Activated CD8-positive, alpha-beta T cell treated with anti-CD3 and anti-CD28 coated beads, Interleukin-2, amount 10 ng/mL, durations not matched to agents 7 days and 5 days (primary cell): ENCODE results near the gene ATG4B. TPM values are rescaled to one million over a fixed set of nuclear protein-coding genes. Genes with fewer than 3 reads are reported as not detected.

ENCODE experiments used
- ATAC-seq: fragments of 150-1000 bp; cut with Tn5 transposase; one replicate; pipeline ENCODE4 v1.10.0; 2021; ENCODE audit warnings: moderate library complexity
- CTCF ChIA-PET: fragments of 350-600 bp; sonication (Branson Sonifier 250); formaldehyde crosslinking; loops from one replicate; lab custom pipeline; 2021; ENCODE audit warnings: antibody characterized with exemption; lab: Charles Lee
- POLR2A ChIA-PET: fragments of 350-600 bp; sonication (Branson Sonifier 250); formaldehyde crosslinking; loops from one replicate; lab custom pipeline; 2021; ENCODE audit warnings: antibody characterized with exemption; lab: Charles Lee
- DNase-seq: peaks from one replicate; pipeline ENCODE4 v3.0.0-alpha.2; 2020
- H3K27ac Mint-ChIP-seq: one replicate; pipeline ENCODE4 v1.8.0; 2021; ENCODE audit warnings: mild to moderate bottlenecking, mixed read lengths
- H3K27me3 Mint-ChIP-seq: one replicate; pipeline ENCODE4 v1.8.0; 2021; ENCODE audit warnings: low read depth, mixed read lengths
- H3K36me3 Mint-ChIP-seq: one replicate; pipeline ENCODE4 v1.8.0; 2021; ENCODE audit warnings: low read depth, mixed read lengths
- H3K4me1 Mint-ChIP-seq: one replicate; pipeline ENCODE4 v1.8.0; 2021; ENCODE audit warnings: low read depth, mixed read lengths
- H3K4me3 Mint-ChIP-seq: one replicate; pipeline ENCODE4 v1.8.0; 2021; ENCODE audit warnings: mild to moderate bottlenecking, mixed read lengths
- H3K9me3 Mint-ChIP-seq: one replicate; pipeline ENCODE4 v1.8.0; 2022; ENCODE audit warnings: mixed read lengths; ENCODE audit not compliant: insufficient read depth
- total RNA-seq, 2 experiments: library from RNA; stranded (reverse); gene quantifications; one replicate each; pipeline ENCODE4 v1.2.3, GENCODE V29; 2021

The ATG4B gene
- total RNA-seq, 2 experiments from 2014 or later: 81.2 to 94.6 TPM

GRCh38 chr2:241671457-241672240 lies 34.2 kb downstream of the ATG4B start:
- ChIA-PET CTCF (no interaction called here), POLR2A (interaction anchor here (0.6 kb wide), 1 partner anchor 173 kb away, joined by 3 read pairs; no protein-coding TSS in a partner anchor)
- DNase-seq (no peak), ATAC-seq (no peak)
- peaks cover 19% of the 10 kb centered on the region for H3K4me1 Mint-ChIP-seq
- H3K27ac Mint-ChIP-seq: no peak overlapping the region
- H3K36me3 Mint-ChIP-seq: peaks cover 38% of the 10 kb centered on the region
- no peak overlapping the region for H3K4me3 Mint-ChIP-seq
- H3K27me3 Mint-ChIP-seq: no peaks in the 10 kb centered on the region
- no peaks in the 10 kb centered on the region for H3K9me3 Mint-ChIP-seq

DNA sequence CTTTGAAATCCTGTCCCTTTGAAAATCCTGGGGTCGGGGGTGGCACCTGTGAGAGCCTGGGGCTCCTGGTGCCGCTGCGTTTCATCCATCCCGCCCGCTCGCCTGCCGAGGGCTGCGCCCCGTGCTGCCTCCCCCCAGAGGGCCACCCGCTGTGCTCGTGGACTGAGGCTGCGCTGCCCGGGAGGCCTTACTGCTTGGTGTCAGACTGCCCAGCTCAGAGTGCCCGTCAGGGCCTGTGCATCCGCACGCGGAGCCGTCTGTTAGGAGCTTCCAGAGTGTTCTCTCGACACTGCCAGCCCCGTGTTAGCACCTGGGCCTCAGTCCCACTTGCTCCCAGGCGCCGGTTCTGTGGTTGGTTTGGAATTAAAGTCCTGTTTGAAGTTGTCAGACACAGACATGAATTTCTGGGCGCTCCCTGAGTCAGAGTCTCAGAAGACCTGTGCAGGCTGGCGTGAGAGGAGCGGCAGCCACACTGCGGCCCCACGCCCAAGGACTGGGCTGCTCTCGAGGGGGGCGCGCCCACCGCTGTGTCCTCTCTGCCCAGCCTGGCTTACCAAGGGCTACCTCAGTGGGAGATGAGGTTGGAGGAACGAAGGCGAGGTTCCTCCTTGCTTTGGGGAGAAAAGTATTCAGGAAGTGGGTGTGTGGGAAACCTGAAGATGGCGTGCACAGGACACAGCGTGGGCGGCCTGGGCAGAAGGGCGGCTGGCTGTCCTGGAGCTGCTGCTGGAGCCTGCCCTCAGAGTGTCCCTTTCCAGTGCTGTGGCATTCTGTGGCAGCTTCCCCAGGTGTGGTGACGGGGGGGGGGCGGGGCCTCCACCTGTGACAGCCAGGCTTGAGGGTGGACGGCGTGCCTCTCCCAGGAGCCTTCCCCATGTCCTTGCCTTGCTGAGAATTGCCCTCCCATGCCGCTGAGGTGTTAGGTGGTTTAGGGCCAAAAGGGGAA lies 35.0 kb downstream of the ATG4B start:
- H3K27me3 Mint-ChIP-seq: no peaks in the 10 kb centered on the region
- H3K9me3 Mint-ChIP-seq: no peaks in the 10 kb centered on the region
- H3K27ac Mint-ChIP-seq: peak overlapping the region; percentile 80
- ATAC-seq: no peak
- CTCF ChIA-PET: no interaction called here
- POLR2A ChIA-PET: no interaction called here
- H3K4me1 Mint-ChIP-seq: peaks cover 19% of the 10 kb centered on the region
- no peak overlapping the region for H3K4me3 Mint-ChIP-seq
- peaks cover 41% of the 10 kb centered on the region for H3K36me3 Mint-ChIP-seq
- DNase-seq: no peak

DNA sequence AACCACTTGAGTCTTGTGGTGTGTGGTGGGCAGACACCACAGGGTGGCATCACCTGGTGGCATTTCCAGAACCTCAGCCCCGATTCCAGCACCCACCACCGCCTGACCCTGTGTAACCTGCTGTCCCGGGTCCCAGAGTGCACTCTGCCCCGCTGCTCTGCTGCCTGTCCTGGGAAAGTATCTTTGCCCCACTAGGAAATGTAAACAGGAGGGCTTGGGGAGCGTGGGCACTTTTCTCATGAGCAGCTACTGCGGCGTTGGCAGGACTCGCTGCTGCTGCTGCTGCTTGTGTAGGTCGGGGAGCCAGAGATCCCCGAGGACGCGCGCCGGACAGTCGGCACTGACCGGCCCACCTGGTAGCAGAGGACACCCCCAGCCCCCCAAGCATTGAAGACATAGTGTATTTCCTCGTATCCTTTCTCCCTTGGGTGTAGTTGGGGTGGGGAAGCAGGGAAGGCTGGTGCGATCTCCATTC lies 35.7 kb downstream of the ATG4B start:
- H3K4me3 Mint-ChIP-seq: no peak overlapping the region
- peak overlapping the region; percentile 80 for H3K27ac Mint-ChIP-seq
- H3K36me3 Mint-ChIP-seq: peaks cover 42% of the 10 kb centered on the region
- ATAC-seq: no peak
- H3K9me3 Mint-ChIP-seq: no peaks in the 10 kb centered on the region
- peaks cover 19% of the 10 kb centered on the region for H3K4me1 Mint-ChIP-seq
- ChIA-PET CTCF (no interaction called here), POLR2A (no interaction called here)
- no peaks in the 10 kb centered on the region for H3K27me3 Mint-ChIP-seq
- no peak for DNase-seq

GRCh38 chr2:241673797-241674725 lies 36.6 kb downstream of the ATG4B start:
- peak overlapping the region; percentile 80 for H3K27ac Mint-ChIP-seq
- H3K27me3 Mint-ChIP-seq: no peaks in the 10 kb centered on the region
- H3K36me3 Mint-ChIP-seq: peaks cover 45% of the 10 kb centered on the region
- ATAC-seq: no peak
- no peaks in the 10 kb centered on the region for H3K9me3 Mint-ChIP-seq
- no peak overlapping the region for H3K4me3 Mint-ChIP-seq
- ChIA-PET CTCF (no interaction called here), POLR2A (no interaction called here)
- DNase-seq: no peak
- H3K4me1 Mint-ChIP-seq: peaks cover 19% of the 10 kb centered on the region

DNA sequence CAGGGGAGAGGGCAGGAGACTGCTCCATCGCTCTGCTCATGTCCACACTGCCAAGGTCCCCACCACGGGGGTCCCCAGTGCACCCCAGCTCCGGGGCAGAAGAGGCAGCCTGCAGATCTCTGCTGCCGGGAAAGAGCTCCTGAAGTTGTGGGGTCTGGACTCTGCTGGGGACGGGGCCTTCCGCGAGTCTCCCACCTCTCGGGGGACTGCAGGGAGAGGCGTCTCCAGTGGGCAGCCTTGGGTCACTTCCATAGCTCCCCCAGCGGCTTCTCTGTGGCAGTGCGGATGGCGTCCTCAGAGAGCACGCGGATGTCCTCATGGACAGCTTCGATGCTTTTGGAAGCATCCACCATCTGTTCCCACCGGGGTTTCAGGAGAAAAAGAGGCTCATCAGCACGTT lies 38.4 kb downstream of the ATG4B start:
- Mint-ChIP-seq H3K27me3 (no peaks in the 10 kb centered on the region), H3K4me3 (no peak overlapping the region), H3K9me3 (no peaks in the 10 kb centered on the region), H3K36me3 (peaks cover 61% of the 10 kb centered on the region), H3K4me1 (peaks cover 22% of the 10 kb centered on the region), H3K27ac (no peak overlapping the region)
- ChIA-PET POLR2A (interaction anchor here (0.6 to 1.7 kb wide), 2 partner anchors 11 to 155 kb away, joined by 3 to 9 read pairs; partner anchors contain the start of gene DTYMK), CTCF (interaction anchor here (1.2 kb wide), 1 partner anchor 11 kb away, joined by 5 read pairs; the partner anchor contains the start of gene DTYMK)
- DNase-seq (no peak), ATAC-seq (no peak)

- Mint-ChIP-seq H3K4me1 (peaks cover 27% of the 10 kb centered on the region), H3K27ac (no peak overlapping the region), H3K4me3 (no peak overlapping the region), H3K27me3 (no peaks in the 10 kb centered on the region), H3K9me3 (no peaks in the 10 kb centered on the region), H3K36me3 (peaks cover 63% of the 10 kb centered on the region)
- no peak for DNase-seq
- POLR2A ChIA-PET: no interaction called here
- no peak for ATAC-seq
- CTCF ChIA-PET: no interaction called here
Measured at GRCh38 chr2:241676665-241677064, 39.2 kb downstream of the ATG4B start.

- no peak for DNase-seq
- ATAC-seq: no peak
- H3K4me1 Mint-ChIP-seq: peaks cover 28% of the 10 kb centered on the region
- no peak overlapping the region for H3K4me3 Mint-ChIP-seq
- H3K27me3 Mint-ChIP-seq: no peaks in the 10 kb centered on the region
- no peak overlapping the region for H3K27ac Mint-ChIP-seq
- POLR2A ChIA-PET: no interaction called here
- CTCF ChIA-PET: interaction anchor here (0.7 kb wide), 1 partner anchor 62 kb away, joined by 3 read pairs; no protein-coding TSS in a partner anchor
- no peaks in the 10 kb centered on the region for H3K9me3 Mint-ChIP-seq
- peaks cover 68% of the 10 kb centered on the region for H3K36me3 Mint-ChIP-seq
Measured at GRCh38 chr2:241677392-241677791, 39.9 kb downstream of the ATG4B start.

DNA sequence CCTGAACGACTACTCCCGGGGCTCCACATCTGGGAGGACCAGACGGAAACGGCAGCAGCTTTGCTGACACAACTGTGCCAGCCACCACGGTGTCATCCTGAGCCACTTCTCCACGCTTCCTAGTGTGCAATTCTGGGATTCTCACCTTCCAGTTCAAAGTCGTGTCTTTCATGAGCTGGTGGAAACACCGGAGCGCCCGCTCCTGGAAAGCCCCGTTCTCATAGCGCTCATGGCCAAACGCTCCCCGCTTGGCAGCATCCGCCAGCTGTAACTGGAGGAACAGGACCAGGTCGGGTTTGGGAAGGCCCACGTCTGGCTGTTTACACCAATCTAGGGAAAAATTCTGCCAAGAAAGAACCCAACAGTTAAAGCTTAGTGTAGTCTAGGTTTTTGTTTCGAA lies 40.8 kb downstream of the ATG4B start:
- ATAC-seq (no peak), DNase-seq (no peak)
- peaks cover 22% of the 10 kb centered on the region for H3K4me1 Mint-ChIP-seq
- H3K4me3 Mint-ChIP-seq: no peak overlapping the region
- H3K27ac Mint-ChIP-seq: no peak overlapping the region
- no peaks in the 10 kb centered on the region for H3K27me3 Mint-ChIP-seq
- CTCF ChIA-PET: no interaction called here
- POLR2A ChIA-PET: no interaction called here
- peaks cover 72% of the 10 kb centered on the region for H3K36me3 Mint-ChIP-seq
- no peaks in the 10 kb centered on the region for H3K9me3 Mint-ChIP-seq

GRCh38 chr2:241678784-241679540 lies 41.5 kb downstream of the ATG4B start:
- POLR2A ChIA-PET: no interaction called here
- DNase-seq: no peak
- H3K4me1 Mint-ChIP-seq: peaks cover 17% of the 10 kb centered on the region
- no peak overlapping the region for H3K4me3 Mint-ChIP-seq
- ATAC-seq: no peak
- no peak overlapping the region for H3K27ac Mint-ChIP-seq
- peaks cover 77% of the 10 kb centered on the region for H3K36me3 Mint-ChIP-seq
- H3K27me3 Mint-ChIP-seq: no peaks in the 10 kb centered on the region
- H3K9me3 Mint-ChIP-seq: no peaks in the 10 kb centered on the region
- CTCF ChIA-PET: interaction anchor here (0.9 kb wide), 1 partner anchor 23 kb away, joined by 3 read pairs; the partner anchor contains the start of gene ING5

DNA sequence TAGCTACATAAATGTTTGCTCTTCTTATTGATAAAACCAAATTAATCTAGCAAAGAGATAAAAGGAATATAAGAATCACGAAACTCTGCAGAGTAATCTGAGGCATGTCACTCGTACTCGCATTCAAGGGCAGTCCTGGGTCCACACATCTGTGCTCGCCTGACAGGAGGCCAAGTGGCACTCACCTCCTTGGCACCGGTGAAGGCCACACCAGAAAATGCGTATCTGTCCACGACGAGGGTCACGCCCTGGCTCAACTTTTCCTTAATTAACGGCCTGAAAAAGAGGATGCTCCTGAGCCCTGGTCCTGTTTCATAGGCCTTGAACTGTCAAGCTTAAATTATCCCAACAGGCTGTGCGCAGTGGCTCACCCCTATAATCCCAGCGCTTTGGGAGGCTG lies 42.6 kb downstream of the ATG4B start:
- Mint-ChIP-seq H3K36me3 (peaks cover 82% of the 10 kb centered on the region), H3K27ac (no peak overlapping the region), H3K4me3 (no peak overlapping the region), H3K27me3 (no peaks in the 10 kb centered on the region), H3K9me3 (no peaks in the 10 kb centered on the region), H3K4me1 (peaks cover 22% of the 10 kb centered on the region)
- ATAC-seq (no peak), DNase-seq (no peak)
- POLR2A ChIA-PET: interaction anchor here (0.8 kb wide), 1 partner anchor 9 kb away, joined by 3 read pairs; no protein-coding TSS in a partner anchor
- CTCF ChIA-PET: interaction anchor here (0.9 kb wide), 1 partner anchor 22 kb away, joined by 3 read pairs; the partner anchor contains the start of gene ING5
